AG04450 (cell line): ENCODE data around the gene ZNF462. TPM values are rescaled to one million over a fixed set of nuclear protein-coding genes. Genes with fewer than 3 reads are reported as not detected.
A peak's percentile ranks its signal among the peaks of the same experiment; 100 is the strongest.

Experiments used
- CTCF ChIA-PET: fragments of 300-600, 350-600 bp; formaldehyde crosslinking; extraction: SDS; loops from one replicate; lab custom pipeline; 2022; ENCODE audit warnings: antibody characterized with exemption, inconsistent platforms; lab: Charles Lee
- POLR2A ChIA-PET: fragments of 350-600 bp; formaldehyde crosslinking; extraction: SDS; loops from one replicate; lab custom pipeline; 2021; ENCODE audit warnings: antibody characterized with exemption, inconsistent platforms; lab: Yijun Ruan, JAX
- DNase-seq: peaks from one replicate; pipeline ENCODE4 v3.0.0-alpha.2; 2011; ENCODE audit warnings: low read depth, low spot score
- H3K27ac ChIP-seq: one replicate; pipeline ENCODE4 v1.5.1; 2012; ENCODE audit warnings: low read depth, low read length, control low read depth
- H3K27me3 ChIP-seq: one replicate; pipeline ENCODE4 v1.6.0; 2012; ENCODE audit warnings: low read length; ENCODE audit not compliant: control insufficient read depth, insufficient read depth
- H3K4me3 ChIP-seq: 2 replicates; pipeline ENCODE4 v1.5.1; 2011; ENCODE audit warnings: mild to moderate bottlenecking, low read depth, low read length, control low read depth
- H3K9me3 ChIP-seq: 2 replicates; pipeline ENCODE4 v1.5.1; 2012; ENCODE audit warnings: low read length; ENCODE audit not compliant: control insufficient read depth, insufficient read depth
- CTCF ChIP-seq: IDR thresholded peaks from 2 replicates; pipeline ENCODE4 v1.5.1; 2011; ENCODE audit warnings: low read depth, low read length, control low read depth, inconsistent platforms
- polyA plus RNA-seq: library from polyadenylated mRNA; depleted of rRNA; stranded (reverse); fragments of >200 nt; gene quantifications from 2 replicates; pipeline ENCODE4 v1.2.3, GENCODE V29; 2011

ZNF462 gene
- polyA plus RNA-seq, 1 experiment, result 7.5 TPM

DNA sequence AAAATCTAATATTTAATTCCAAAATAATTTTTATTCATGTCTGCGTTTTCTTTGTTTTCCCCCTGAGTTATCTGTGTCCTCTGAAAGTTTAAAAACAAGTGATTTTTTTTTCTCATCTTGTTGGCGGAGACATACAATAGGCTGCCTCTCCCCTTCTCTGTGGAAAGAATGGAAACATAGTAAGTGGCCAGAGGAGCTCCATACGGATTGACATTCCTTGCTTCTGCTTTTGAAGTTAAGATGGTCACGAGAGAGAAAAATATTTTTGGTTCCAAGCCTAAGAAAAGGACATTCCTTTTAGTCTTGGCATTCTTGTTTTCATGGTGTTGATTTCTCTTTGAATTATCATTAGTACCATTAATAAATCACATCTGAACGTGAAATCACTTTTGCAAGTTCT is 28.3 kb downstream of the ZNF462 start:
- Histone ChIP-seq H3K27me3 (no peaks in the 10 kb centered on the region), H3K9me3 (no peaks in the 10 kb centered on the region), H3K27ac (no peak overlapping the region), H3K4me3 (no peak overlapping the region)
- ChIA-PET CTCF (interaction anchor here (1.2 kb wide), 1 partner anchor 451 kb away, joined by 3 read pairs; no protein-coding TSS in a partner anchor), POLR2A (no interaction called here)
- no peak for TF ChIP-seq CTCF
- no peak for DNase-seq

DNA sequence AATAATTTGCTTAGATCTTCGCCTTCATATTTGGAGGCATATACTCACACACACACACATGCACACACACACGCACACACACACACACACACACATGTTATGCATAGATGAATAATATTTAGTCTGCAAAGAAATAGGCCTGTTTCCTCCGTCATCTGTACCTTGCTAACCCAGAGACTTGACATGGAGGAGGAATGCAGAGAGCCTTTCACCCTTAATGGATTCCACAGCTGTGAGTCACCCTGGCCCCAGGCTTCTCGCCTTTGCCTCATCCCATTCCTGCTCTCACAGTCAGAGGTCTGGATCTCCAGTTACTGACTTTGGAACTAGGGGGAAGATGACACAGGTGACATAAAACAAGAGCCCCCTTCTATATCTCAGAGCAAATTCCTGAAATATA is 29.7 kb downstream of the ZNF462 start:
- no peaks in the 10 kb centered on the region for H3K9me3 ChIP-seq
- no peak overlapping the region for H3K4me3 ChIP-seq
- peak overlapping the region; percentile 93 for H3K27ac ChIP-seq
- no peaks in the 10 kb centered on the region for H3K27me3 ChIP-seq
- ChIA-PET CTCF (no interaction called here), POLR2A (interaction anchor here (1.3 kb wide), 1 partner anchor 31 kb away, joined by 7 read pairs; no protein-coding TSS in a partner anchor)
- TF ChIP-seq CTCF, result no peak
- peak; percentile 95 for DNase-seq

- CTCF ChIA-PET, result no interaction called here
- no peak for TF ChIP-seq CTCF
- no peak for DNase-seq
- Histone ChIP-seq H3K27ac (peak overlapping the region; percentile 93), H3K4me3 (no peak overlapping the region), H3K27me3 (no peaks in the 10 kb centered on the region), H3K9me3 (no peaks in the 10 kb centered on the region)
- POLR2A ChIA-PET, result interaction anchor here (1.3 kb wide), 1 partner anchor 32 kb away, joined by 7 read pairs; no protein-coding TSS in a partner anchor
Measured at GRCh38 chr9:106893088-106893487, 30.1 kb downstream of the ZNF462 start.

DNA sequence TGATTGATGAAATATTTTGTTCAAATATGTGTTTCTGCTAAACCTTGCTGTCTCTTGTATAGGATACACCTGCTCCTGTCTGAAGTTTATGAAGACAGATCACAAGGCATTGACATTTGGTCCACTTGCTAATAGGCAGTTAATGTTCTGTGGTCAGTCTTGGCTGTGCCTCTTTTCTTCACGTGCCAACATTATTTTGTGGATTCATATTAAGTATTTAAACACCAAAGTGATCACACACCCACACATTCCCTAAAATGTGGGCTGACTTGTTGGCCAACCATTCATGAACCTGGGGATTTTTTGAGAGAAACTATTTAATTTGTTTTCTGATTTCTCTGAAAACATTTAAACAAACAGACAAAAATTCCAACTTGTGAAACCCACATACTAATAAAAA is 33.7 kb downstream of the ZNF462 start:
- Histone ChIP-seq H3K4me3 (no peak overlapping the region), H3K9me3 (no peaks in the 10 kb centered on the region), H3K27ac (no peak overlapping the region), H3K27me3 (no peaks in the 10 kb centered on the region)
- ChIA-PET CTCF (no interaction called here), POLR2A (no interaction called here)
- DNase-seq, result no peak
- TF ChIP-seq CTCF, result no peak

DNA sequence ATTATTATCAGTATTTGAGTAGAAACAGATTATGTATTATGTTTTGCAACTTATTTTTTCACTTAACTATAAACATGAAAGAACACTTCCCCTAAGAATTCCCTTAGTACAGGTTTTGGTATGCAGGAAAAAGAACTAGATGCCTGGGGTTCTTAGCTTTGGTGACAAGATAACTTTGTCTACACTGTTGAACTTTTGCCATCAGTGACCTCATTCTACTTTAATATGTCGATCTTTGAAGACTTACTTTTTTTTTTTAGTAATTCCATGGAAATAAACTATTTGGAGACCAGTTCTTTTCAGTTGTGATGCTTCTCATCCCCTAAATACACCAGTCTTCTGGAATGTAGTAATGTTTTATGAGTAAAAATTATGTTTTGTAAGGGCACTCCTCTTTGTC is 34.3 kb downstream of the ZNF462 start:
- no peak for TF ChIP-seq CTCF
- no peaks in the 10 kb centered on the region for H3K9me3 ChIP-seq
- H3K4me3 ChIP-seq, result no peak overlapping the region
- DNase-seq, result no peak
- H3K27ac ChIP-seq, result no peak overlapping the region
- ChIA-PET POLR2A (no interaction called here), CTCF (no interaction called here)
- no peaks in the 10 kb centered on the region for H3K27me3 ChIP-seq
